ENCODE measurements around the gene AFF1.
"Not testable (repeated sequence)": the region's sequence is repeated elsewhere in the genome, so short reads cannot be mapped to it uniquely, and the experiment has no call there.

AFF1 gene

GRCh38 chr4:86977621-86978184, 42.9 kb downstream of the AFF1 start:
- DNase-seq (ENCODE audit: low read depth), result no peak

GRCh38 chr4:86978709-86979108, 43.9 kb downstream of the AFF1 start:
- DNase-seq (ENCODE audit: low read depth), result no peak

- no peak for DNase-seq (ENCODE audit: low read depth)
Observed at GRCh38 chr4:86980230-86980629, 45.4 kb downstream of the AFF1 start.

GRCh38 chr4:86981789-86982188, 47.0 kb downstream of the AFF1 start:
- no peak for DNase-seq (ENCODE audit: low read depth)

- DNase-seq (ENCODE audit: low read depth), result not testable (repeated sequence)
Observed at GRCh38 chr4:86985852-86986251, 51.0 kb downstream of the AFF1 start.

- not testable (repeated sequence) for DNase-seq (ENCODE audit: low read depth)
Observed at GRCh38 chr4:86989658-86990057, 54.8 kb downstream of the AFF1 start.

- DNase-seq (ENCODE audit: low read depth), result no peak
Observed at GRCh38 chr4:86990510-86990909, 55.7 kb downstream of the AFF1 start.

- no peak for DNase-seq (ENCODE audit: low read depth)
Observed at GRCh38 chr4:86991994-86992393, 57.2 kb downstream of the AFF1 start.

GRCh38 chr4:86993909-86994681, 59.3 kb downstream of the AFF1 start:
- no peak for DNase-seq (ENCODE audit: low read depth)

- DNase-seq (ENCODE audit: low read depth), result no peak
Observed at GRCh38 chr4:86994686-86995085, 59.9 kb downstream of the AFF1 start.

GRCh38 chr4:86996510-86996909, 61.7 kb downstream of the AFF1 start:
- DNase-seq (ENCODE audit: low read depth), result not testable (repeated sequence)

- no peak for DNase-seq (ENCODE audit: low read depth)
Observed at GRCh38 chr4:86999136-86999643, 64.4 kb downstream of the AFF1 start.

GRCh38 chr4:87002682-87003043, 67.9 kb downstream of the AFF1 start:
- DNase-seq (ENCODE audit: low read depth), result no peak

- DNase-seq (ENCODE audit: low read depth), result no peak
Observed at GRCh38 chr4:87003266-87003665, 68.5 kb downstream of the AFF1 start.

- DNase-seq (ENCODE audit: low read depth), result no peak
Observed at GRCh38 chr4:87005369-87005689, 70.5 kb downstream of the AFF1 start.

GRCh38 chr4:87005690-87006425, 71.0 kb downstream of the AFF1 start:
- DNase-seq (ENCODE audit: low read depth), result no peak

- DNase-seq (ENCODE audit: low read depth), result no peak
Observed at GRCh38 chr4:87006426-87006675, 71.5 kb downstream of the AFF1 start.

- DNase-seq (ENCODE audit: low read depth), result peak; percentile 70
Observed at GRCh38 chr4:87006676-87007527, 72.1 kb downstream of the AFF1 start.

- no peak for DNase-seq (ENCODE audit: low read depth)
Observed at GRCh38 chr4:87007528-87008446, 73.0 kb downstream of the AFF1 start.

- no peak for DNase-seq (ENCODE audit: low read depth)
Observed at GRCh38 chr4:87009095-87009648, 74.4 kb downstream of the AFF1 start.

GRCh38 chr4:87010192-87010591, 75.4 kb downstream of the AFF1 start:
- DNase-seq (ENCODE audit: low read depth), result no peak
